Left renal cortex interstitium (tissue), 4 donors: ENCODE data around the gene CDC5L. TPM values are rescaled to one million over a fixed set of nuclear protein-coding genes. Genes with fewer than 3 reads are reported as not detected.
A peak's percentile ranks its signal among the peaks of the same experiment; 100 is the strongest.

Experiments
- DNase-seq, 4 donors: peaks; one replicate each; pipeline ENCODE4 v3.0.0-alpha.2; 2013; ENCODE audit warnings: low read depth in 4 of 4, low spot score in 2 of 4, missing footprints in 1 of 4
- polyA plus RNA-seq, 4 donors: library from polyadenylated mRNA; unstranded; fragments of 120-200 nt; gene quantifications; one replicate each; pipeline ENCODE4 v1.2.1, GENCODE V29; 2013; ENCODE audit not compliant: insufficient read length in 4 of 4

CDC5L gene
- polyA plus RNA-seq, 4 donors: 36.6 to 45.0 (median 40.7) TPM

GRCh38 chr6:44410363-44410762 is 22.9 kb downstream of the CDC5L start:
- no peak for DNase-seq

DNA sequence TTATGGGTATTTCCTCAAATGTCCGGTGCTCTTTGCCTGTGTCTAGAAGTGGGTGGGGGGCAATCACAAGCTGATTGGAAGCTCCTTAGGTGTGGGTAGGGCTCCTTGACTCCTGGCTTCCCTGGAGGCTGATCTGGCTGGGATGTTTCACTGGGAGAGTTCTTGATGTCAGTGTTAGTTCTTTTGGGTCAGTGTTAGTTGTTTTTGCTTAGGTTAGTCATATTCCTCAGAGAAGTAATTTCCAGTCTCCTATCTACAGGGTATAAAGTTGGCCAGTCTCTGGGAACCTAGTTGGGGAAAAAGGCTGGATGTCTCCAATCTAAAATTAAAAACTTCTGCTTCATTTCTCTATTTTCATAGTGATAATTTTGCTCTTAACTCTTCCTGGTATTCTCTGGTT is 23.6 kb downstream of the CDC5L start:
- no peak for DNase-seq

GRCh38 chr6:44415449-44415848 is 27.9 kb downstream of the CDC5L start:
- DNase-seq: no peak

- no peak for DNase-seq
Measured at GRCh38 chr6:44415873-44416502, 28.5 kb downstream of the CDC5L start.

- DNase-seq: peak in 1 of 4 donors; percentile 19
Measured at GRCh38 chr6:44422531-44422930, 35.0 kb downstream of the CDC5L start.

DNA sequence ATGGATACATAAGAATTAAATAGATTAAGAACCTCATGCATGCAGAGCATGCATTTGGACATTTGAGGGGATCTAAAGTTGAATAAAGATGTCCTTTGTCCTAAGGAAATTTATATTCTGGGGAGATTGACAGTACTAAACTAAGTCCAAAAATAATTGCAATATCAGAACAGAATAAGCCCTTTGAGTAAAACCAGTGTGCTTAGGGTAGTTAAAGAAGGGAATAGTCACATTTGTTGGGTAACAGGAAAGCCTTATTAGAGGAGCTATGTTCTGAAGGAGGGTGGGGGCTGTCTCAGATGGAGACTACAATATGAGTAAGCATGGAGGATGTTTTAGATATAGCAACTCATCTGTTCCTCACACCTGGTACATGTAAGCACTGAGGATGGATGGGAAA is 35.8 kb downstream of the CDC5L start:
- no peak for DNase-seq

GRCh38 chr6:44425951-44426350 is 38.4 kb downstream of the CDC5L start:
- DNase-seq: no peak

DNA sequence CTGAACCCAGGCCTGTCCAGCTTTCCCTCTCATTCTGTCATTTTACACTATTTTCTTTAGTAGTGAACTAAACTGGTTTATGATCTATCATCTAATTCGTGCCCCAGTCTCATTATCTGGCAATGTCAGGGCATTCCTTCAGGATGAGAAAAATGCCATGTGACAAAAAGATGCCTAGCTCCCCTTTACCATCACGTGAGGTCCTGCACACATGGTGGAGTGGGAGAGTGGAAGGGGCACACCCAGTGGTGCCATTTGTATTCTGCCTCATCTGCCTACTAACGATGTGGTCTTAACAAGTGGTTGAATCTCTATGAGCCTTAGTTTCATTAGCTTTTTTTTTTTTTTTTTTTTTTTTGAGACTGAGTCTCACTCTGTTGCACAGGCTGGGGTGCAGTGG is 41.2 kb downstream of the CDC5L start:
- no peak for DNase-seq

GRCh38 chr6:44430326-44430725 is 42.8 kb downstream of the CDC5L start:
- no peak for DNase-seq

DNA sequence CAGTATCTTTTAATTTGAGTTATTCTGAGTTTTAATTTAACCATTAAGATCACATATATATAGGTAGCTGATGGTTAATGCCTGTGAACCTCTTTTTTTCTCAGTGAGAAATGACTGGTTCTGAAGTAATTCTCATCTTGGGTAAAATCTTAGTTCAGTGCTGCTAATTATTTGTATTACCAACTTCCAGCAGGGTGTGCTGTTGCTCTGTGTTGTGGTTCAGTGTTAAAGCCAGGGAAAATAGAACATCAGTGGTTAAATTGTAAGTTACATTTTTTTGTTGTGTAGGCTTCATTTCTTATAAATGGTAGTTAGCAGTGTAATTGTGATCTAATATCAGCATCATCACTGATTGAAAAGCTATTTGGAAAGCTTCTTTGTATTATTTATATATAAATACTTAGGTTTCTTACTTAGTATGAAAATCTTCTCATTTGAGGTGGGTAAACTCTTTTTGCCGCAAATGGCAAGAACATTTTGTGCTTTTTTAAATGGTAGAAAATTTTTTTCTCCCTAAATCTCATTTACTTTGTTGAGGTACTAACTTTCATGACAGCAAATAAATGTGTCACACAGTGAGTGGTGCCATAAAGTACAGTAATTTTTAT is 43.7 kb downstream of the CDC5L start:
- peak; percentile 15 to 73 (median 38) for DNase-seq

GRCh38 chr6:44432227-44432626 is 44.7 kb downstream of the CDC5L start:
- DNase-seq: no peak

- no peak for DNase-seq
Measured at GRCh38 chr6:44432726-44433125, 45.2 kb downstream of the CDC5L start.

- DNase-seq: no peak
Measured at GRCh38 chr6:44435500-44435899, 48.0 kb downstream of the CDC5L start.

GRCh38 chr6:44438827-44439226 is 51.3 kb downstream of the CDC5L start:
- DNase-seq: no peak

DNA sequence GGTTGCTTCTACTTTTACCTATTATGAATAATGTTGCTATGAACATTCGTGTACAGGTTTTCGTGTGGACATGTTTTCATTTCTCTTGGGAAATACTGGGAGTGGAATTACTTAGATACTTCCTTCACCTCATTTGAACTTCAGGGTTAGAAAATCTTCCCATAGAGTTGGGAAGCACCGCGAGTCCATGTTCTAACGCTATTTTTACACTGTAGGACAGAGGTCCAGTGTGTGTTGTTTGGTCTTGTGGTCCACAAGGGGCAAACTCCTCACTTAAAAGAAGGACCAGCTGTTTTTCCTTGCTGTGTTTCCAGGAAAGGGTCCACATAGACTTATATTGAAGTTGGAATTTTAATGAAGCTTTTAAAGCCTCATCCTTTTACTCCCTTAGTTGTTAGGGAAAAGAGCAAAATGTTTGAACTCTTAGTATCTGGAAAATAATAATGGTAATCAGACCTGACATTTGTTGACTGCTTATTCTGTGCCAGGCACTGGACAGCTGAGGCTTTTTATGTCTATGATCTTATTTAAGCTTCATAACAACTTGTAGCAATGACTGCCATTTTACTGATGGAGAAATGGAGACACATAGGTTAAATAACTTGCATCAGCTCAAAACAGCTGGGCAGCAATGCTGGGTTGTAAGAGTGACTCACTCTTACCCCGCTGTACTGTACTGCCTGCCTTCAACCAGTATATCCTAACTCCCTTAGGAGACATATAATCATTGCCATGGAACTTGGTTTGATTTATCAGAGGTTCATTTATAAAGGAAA is 52.0 kb downstream of the CDC5L start:
- no peak for DNase-seq

- DNase-seq: no peak
Measured at GRCh38 chr6:44441091-44441855, 53.8 kb downstream of the CDC5L start.

DNA sequence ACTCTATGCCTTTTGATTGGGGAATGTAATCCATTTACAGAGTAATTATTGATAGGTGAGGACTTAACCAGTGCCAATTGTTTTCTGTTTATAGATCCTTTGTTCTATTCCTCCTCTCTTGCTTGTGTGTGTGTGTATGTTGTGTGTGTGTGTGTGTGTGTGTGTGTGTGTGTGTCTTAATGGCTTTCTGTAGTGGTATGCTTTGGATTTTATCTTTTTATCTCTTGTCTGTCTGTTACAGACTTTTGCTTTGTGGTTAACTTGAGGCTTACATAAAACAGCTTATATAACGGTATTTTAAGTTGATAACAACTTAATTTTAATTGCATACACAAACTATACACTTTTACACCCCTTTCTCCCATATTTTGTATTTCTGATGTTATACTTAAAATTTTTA is 54.7 kb downstream of the CDC5L start:
- no peak for DNase-seq

DNA sequence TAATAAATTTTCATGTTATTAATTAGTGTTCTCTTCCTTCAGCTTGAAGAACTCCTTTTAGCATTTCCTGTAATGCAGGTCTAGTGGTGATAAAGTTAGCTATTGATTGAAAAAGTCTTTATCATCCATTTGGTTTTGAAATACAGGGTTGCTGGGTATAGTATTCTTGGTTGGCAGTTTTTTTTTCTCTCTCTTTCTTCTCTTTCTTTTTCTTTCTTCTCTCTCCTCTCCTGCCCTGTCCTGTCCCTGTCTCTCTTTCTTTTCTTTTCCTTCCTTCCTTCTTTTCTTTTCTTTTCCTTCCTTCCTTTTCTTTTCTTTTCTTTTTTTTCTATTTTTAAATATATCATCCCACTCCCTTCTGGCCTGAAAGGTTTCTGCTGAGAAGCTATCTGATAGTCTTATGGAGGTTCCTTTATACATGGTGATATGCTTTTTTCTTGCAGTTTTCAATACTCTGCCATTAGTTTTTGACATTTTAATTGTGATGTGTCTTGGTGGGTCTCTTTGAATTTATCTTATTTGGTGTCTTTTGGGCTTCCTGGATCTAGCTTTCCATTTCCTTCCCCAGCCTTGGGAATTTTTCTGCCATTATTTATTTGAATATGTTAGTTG is 55.4 kb downstream of the CDC5L start:
- DNase-seq: no peak

- DNase-seq: no peak
Measured at GRCh38 chr6:44444853-44445252, 57.3 kb downstream of the CDC5L start.

- no peak for DNase-seq
Measured at GRCh38 chr6:44446626-44447300, 59.3 kb downstream of the CDC5L start.
